ENCODE data around the gene CCDC102A.

The CCDC102A gene

GRCh38 chr16:57514371-57514770 lies 22.0 kb downstream of the CCDC102A start:
- TF ChIP-seq, protein P1, sequence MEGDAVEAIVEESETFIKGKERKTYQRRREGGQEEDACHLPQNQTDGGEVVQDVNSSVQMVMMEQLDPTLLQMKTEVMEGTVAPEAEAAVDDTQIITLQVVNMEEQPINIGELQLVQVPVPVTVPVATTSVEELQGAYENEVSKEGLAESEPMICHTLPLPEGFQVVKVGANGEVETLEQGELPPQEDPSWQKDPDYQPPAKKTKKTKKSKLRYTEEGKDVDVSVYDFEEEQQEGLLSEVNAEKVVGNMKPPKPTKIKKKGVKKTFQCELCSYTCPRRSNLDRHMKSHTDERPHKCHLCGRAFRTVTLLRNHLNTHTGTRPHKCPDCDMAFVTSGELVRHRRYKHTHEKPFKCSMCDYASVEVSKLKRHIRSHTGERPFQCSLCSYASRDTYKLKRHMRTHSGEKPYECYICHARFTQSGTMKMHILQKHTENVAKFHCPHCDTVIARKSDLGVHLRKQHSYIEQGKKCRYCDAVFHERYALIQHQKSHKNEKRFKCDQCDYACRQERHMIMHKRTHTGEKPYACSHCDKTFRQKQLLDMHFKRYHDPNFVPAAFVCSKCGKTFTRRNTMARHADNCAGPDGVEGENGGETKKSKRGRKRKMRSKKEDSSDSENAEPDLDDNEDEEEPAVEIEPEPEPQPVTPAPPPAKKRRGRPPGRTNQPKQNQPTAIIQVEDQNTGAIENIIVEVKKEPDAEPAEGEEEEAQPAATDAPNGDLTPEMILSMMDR (IDR thresholded peaks at IDR 0.05; ENCODE audit: extremely low read depth, insufficient read depth, missing control alignments) = no peak
- no peak for DNase-seq (ENCODE audit: low spot score)
- in situ Hi-C loops (cut with MboI; ENCODE audit: low pct_unique_long_range_greater_than_20kb, low sequenced_read_pairs, unreplicated experiment) = no loop called here

GRCh38 chr16:57513371-57514102 lies 22.8 kb downstream of the CCDC102A start:
- no peak for DNase-seq (ENCODE audit: low spot score)
- in situ Hi-C loops (cut with MboI; ENCODE audit: low pct_unique_long_range_greater_than_20kb, low sequenced_read_pairs, unreplicated experiment) = no loop called here
- TF ChIP-seq, protein P1 (IDR thresholded peaks at IDR 0.05; ENCODE audit: extremely low read depth, insufficient read depth, missing control alignments) = no peak

DNA sequence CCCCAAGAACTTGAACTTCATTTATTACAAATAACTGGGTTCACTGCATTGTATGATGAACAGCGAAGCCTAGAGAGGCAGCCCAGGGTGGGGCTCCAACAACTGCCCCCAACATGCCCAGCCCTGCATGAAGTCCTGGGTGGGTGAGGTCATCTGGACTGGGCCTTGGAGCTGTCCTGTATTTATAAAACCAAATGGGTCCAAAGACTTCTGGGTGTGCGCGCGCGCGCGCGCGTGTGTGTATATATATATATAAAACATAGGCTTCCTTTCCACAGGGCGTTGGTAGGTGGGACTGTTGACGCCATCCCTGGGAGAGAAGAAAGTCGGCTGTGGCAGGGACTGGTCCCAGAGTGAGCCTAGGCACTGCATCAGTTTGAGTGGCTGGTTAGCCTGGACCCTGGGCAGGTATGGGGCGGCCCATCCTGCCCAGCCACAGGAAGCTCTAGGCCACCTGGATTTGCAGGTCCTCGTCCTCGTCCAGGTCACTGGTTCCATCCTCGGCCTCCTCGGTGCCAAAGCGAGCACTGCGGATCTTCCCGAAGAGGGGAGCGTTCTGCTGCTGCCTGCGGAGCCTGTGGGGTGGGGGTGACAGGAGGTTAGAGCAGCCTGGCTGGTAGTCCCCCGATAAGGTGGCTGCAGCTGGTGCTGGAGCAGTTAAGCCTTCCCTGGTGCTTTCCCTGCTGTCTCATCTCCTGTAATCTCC lies 23.9 kb downstream of the CCDC102A start:
- in situ Hi-C loops (cut with MboI; ENCODE audit: low pct_unique_long_range_greater_than_20kb, low sequenced_read_pairs, unreplicated experiment) = no loop called here
- TF ChIP-seq, protein P1 (IDR thresholded peaks at IDR 0.05; ENCODE audit: extremely low read depth, insufficient read depth, missing control alignments) = no peak
- DNase-seq (ENCODE audit: low spot score) = no peak

DNA sequence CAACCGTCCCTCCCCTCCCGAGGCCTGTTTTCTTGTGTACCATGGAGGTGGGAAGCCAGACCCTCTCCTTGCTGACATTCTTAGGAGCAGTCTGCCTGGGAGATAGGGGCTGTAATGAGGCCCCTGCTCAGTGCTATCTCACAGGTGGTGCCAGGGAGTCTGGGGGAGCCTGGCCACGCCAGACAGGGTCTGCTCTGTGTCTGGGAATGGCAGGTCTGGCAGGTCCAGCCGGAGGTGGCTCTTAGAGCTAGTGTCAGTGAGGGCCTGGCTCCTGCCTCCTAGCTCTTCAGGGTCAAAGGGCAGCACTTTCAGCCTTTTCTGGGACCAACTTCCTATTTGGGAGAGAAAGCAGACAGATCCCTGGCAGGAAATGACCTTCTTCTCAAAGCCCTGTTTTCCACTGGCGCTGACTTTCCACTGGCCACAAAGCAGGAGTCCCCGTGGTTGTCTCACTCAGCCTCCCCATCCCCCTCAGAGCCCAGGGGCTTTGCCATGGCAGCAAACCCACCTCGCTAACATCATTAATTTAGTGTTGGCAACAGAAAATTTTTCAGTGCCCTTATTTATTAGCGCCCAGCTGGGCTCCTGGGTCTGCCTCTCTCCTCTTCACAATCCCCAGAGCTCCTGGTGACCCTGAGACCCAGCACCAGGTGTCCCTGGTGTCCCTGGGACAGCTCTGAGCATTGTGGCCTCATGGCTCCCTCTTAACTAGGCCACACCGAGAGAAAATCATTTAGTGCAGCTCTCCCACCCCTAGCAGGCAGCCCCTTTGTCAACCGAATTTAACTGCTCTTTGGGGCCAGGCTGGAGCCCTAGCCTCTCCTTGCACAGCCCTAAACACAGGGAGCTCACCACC lies 26.1 kb downstream of the CCDC102A start:
- DNase-seq (ENCODE audit: low spot score) = no peak
- TF ChIP-seq, protein P1 (IDR thresholded peaks at IDR 0.05; ENCODE audit: extremely low read depth, insufficient read depth, missing control alignments) = no peak
- in situ Hi-C loops (cut with MboI; ENCODE audit: low pct_unique_long_range_greater_than_20kb, low sequenced_read_pairs, unreplicated experiment) = no loop called here

DNA sequence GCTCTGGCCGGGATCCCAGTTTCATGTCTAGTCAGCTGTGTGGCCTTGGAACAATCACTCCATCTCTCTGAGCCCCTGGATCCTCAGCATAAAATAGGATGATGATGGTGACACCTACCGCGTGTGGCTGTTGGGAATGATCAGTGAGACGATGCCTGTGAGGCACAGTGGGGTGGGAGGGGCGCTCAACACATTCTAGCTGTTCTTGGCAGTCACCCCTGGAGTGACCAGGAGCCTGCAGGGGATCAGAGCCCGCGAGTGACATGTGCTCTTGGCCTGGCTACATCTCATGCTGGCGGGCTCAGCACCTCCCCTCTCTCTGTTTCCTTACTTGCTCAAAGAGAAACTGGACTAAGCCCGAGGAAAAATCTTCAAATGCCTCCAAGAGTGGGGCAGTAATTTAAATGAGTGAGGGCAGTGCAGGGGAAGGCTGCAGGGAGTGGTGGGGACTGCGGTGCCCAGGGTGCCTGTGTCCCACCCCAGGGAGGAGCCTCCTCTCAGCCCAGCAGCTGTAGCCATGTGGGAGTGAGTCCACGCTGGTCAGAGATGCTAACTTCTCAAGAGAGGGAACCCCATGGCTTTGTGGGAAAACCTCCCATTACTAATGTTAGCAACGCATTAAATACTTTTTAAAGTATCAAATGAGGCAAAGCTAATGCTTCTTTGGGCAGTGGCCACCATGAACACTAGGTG lies 27.0 kb downstream of the CCDC102A start:
- TF ChIP-seq, protein P1 (IDR thresholded peaks at IDR 0.05; ENCODE audit: extremely low read depth, insufficient read depth, missing control alignments) = no peak
- no peak for DNase-seq (ENCODE audit: low spot score)
- in situ Hi-C loops (cut with MboI; ENCODE audit: low pct_unique_long_range_greater_than_20kb, low sequenced_read_pairs, unreplicated experiment) = no loop called here

GRCh38 chr16:57508035-57508425 lies 28.3 kb downstream of the CCDC102A start:
- TF ChIP-seq, protein P1 (IDR thresholded peaks at IDR 0.05; ENCODE audit: extremely low read depth, insufficient read depth, missing control alignments) = no peak
- in situ Hi-C loops (cut with MboI; ENCODE audit: low pct_unique_long_range_greater_than_20kb, low sequenced_read_pairs, unreplicated experiment) = no loop called here
- no peak for DNase-seq (ENCODE audit: low spot score)
